BE2C (cell line): Measurements from ENCODE around the gene APBB2.

ENCODE experiments used
- DNase-seq: peaks from one replicate; pipeline ENCODE4 v3.0.0-alpha.2; 2020
- H3K27me3 ChIP-seq: fragments of 250-450 bp; sonication (Bioruptor Pico); 2 replicates; pipeline ENCODE4 v1.5.1; 2020; ENCODE audit warnings: mild to moderate bottlenecking
- H3K36me3 ChIP-seq: fragments of 250-450 bp; sonication (Bioruptor Pico); 2 replicates; pipeline ENCODE4 v1.5.1; 2020; ENCODE audit warnings: mild to moderate bottlenecking
- H3K4me1 ChIP-seq: fragments of 250-450 bp; sonication (Bioruptor Pico); 2 replicates; pipeline ENCODE4 v1.5.1; 2020
- H3K4me3 ChIP-seq: 2 replicates; pipeline ENCODE4 v1.5.1; 2011; ENCODE audit warnings: low read depth, low read length
- H3K9me3 ChIP-seq: fragments of 250-450 bp; sonication (Bioruptor Pico); 2 replicates; pipeline ENCODE4 v1.5.1; 2020
- CTCF ChIP-seq: IDR thresholded peaks from 2 replicates; pipeline ENCODE4 v1.5.1; 2012; ENCODE audit warnings: mild to moderate bottlenecking, low read depth, low read length

Gene APBB2

GRCh38 chr4:41256740-41257256, 42.5 kb upstream of the APBB2 start, which contains the start of gene UCHL1:
Gene UCHL1 (plus strand): TSS chr4:41256928. CDS start chr4:41256977, 49 bp downstream.
- Histone ChIP-seq H3K9me3 (no peaks in the 10 kb centered on the region), H3K4me1 (0 out of 2 replicates have a peak, but pooled peaks cover 2% of the 10 kb centered on the region), H3K36me3 (peaks cover 48% of the 10 kb centered on the region), H3K27me3 (no peaks in the 10 kb centered on the region), H3K4me3 (peak within 1 kb of the TSS; percentile 88)
- no peak for TF ChIP-seq CTCF
- DNase-seq, result peak; percentile 97

GRCh38 chr4:41256131-41256739, 41.9 kb upstream of the APBB2 start:
- Histone ChIP-seq H3K27me3 (no peaks in the 10 kb centered on the region), H3K9me3 (no peaks in the 10 kb centered on the region), H3K36me3 (peaks cover 42% of the 10 kb centered on the region), H3K4me3 (peak overlapping the region; percentile 88), H3K4me1 (0 out of 2 replicates have a peak, but pooled peaks cover 2% of the 10 kb centered on the region)
- DNase-seq, result no peak
- TF ChIP-seq CTCF, result no peak

- no peaks in the 10 kb centered on the region for H3K9me3 ChIP-seq
- DNase-seq, result no peak
- no peak overlapping the region for H3K4me3 ChIP-seq
- H3K27me3 ChIP-seq, result no peaks in the 10 kb centered on the region
- no peaks in the 10 kb centered on the region for H3K36me3 ChIP-seq
- H3K4me1 ChIP-seq, result no peaks in the 10 kb centered on the region
- no peak for TF ChIP-seq CTCF
These were observed 31.6 kb upstream of the APBB2 start for GRCh38 chr4:41245983-41246382.

- H3K4me1 ChIP-seq, result no peaks in the 10 kb centered on the region
- H3K36me3 ChIP-seq, result no peaks in the 10 kb centered on the region
- no peaks in the 10 kb centered on the region for H3K27me3 ChIP-seq
- TF ChIP-seq CTCF, result no peak
- H3K9me3 ChIP-seq, result 0 out of 2 replicates have a peak, but pooled peaks cover 2% of the 10 kb centered on the region
- no peak for DNase-seq
- H3K4me3 ChIP-seq, result no peak overlapping the region
These were observed 27.6 kb upstream of the APBB2 start for GRCh38 chr4:41241919-41242318.

- DNase-seq, result no peak
- Histone ChIP-seq H3K36me3 (no peaks in the 10 kb centered on the region), H3K9me3 (0 out of 2 replicates have a peak, but pooled peaks cover 2% of the 10 kb centered on the region), H3K27me3 (no peaks in the 10 kb centered on the region), H3K4me3 (no peak overlapping the region), H3K4me1 (no peaks in the 10 kb centered on the region)
- no peak for TF ChIP-seq CTCF
These were observed 22.2 kb upstream of the APBB2 start for GRCh38 chr4:41236508-41236907.

GRCh38 chr4:41236032-41236431, 21.7 kb upstream of the APBB2 start:
- no peak for TF ChIP-seq CTCF
- Histone ChIP-seq H3K9me3 (0 out of 2 replicates have a peak, but pooled peaks cover 2% of the 10 kb centered on the region), H3K4me1 (no peaks in the 10 kb centered on the region), H3K36me3 (no peaks in the 10 kb centered on the region), H3K27me3 (no peaks in the 10 kb centered on the region), H3K4me3 (no peak overlapping the region)
- no peak for DNase-seq
